ENCODE data around the gene RAMACL.

RAMACL gene

DNA sequence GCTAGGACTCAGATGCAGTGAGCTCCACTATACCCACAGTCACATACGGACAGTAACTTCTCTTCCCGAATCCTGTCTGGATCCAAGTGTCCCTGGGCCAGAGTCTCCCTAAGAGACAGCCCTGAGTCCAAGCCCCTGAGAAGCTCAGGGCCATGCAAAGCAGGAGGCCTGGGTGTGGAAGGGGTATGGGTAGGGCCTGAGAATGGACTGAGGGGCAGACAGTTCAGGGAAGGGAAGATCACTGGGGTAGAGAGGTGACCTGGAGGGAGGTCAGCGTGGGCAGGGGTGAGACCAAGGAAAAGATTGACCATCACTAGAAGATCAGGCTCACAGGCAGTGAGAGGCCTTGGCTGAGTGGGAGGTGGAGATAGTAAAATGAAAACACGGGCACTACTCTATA is 31.8 kb upstream of the RAMACL start:
- ATAC-seq: peak; percentile 34
- no peak for DNase-seq

DNA sequence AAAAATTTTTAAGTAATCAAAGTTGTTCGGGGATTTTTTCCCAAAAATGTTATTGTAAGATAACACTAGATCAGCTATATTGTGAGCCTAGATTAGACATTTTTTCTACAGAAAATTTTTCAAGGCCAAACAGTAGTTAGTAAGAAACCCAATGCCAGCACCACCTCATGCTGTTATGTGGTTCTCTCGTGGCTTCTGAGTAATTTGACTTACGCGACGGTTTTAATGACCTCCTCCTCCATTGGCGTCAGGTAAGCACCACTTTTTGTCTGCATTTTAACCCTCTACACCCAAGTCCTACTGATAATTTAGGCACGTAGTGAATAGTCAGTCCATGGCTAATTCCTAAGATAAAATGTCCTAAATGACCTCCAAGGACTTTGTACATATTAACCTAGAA is 30.9 kb upstream of the RAMACL start:
- ATAC-seq: no peak
- DNase-seq: no peak

GRCh38 chr6:166616261-166617238 is 30.1 kb upstream of the RAMACL start:
- DNase-seq (no peak), ATAC-seq (no peak)

GRCh38 chr6:166615059-166615770 is 28.7 kb upstream of the RAMACL start:
- no peak for ATAC-seq
- DNase-seq: no peak

GRCh38 chr6:166614589-166614988 is 28.1 kb upstream of the RAMACL start:
- ATAC-seq: no peak
- DNase-seq: no peak

DNA sequence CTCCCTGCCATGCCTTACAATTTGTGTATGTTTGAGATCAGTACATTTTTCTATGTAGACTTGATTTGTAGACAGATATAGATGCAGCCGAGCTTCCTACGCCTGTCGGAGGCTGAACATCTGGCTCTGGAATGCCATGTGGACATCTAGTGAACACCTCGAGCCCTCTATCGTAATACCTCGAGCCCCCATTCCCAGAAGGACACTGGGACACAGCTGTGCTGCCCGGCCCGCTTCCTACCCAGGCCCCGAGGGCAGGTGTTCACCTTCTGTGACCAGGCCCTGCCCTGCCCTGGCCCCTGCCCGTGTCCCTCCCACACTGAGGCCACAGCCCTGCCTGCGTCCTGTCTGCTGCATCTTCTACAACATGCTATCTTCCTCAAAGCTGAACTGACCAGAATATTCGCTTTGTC is 27.7 kb upstream of the RAMACL start:
- no peak for ATAC-seq
- DNase-seq: no peak

GRCh38 chr6:166613027-166613426 is 26.5 kb upstream of the RAMACL start:
- ATAC-seq: no peak
- no peak for DNase-seq

- no peak for ATAC-seq
These were observed 26.0 kb upstream of the RAMACL start for GRCh38 chr6:166612471-166612881.

DNA sequence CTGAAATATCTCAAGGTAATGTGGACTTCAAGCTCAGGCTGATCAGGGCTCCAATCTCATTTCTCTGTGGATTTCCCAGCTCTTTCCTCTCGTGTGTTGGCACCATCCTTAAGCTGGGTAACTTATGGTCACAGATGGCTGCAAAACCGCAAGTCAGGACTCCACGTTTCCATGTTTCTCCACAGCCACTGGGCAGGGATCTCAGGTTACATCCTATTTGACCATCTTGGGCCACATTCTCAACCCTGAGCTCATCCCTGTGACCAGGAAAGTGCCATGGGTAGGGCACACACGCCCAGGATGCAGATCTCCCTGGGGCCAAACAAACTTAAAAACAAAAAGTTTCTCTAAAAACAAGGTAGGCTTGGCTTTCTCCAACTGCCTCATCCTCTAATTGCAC is 25.2 kb upstream of the RAMACL start:
- DNase-seq: no peak
- ATAC-seq: no peak

More at GRCh38 chr6:166612471-166612881, 26.0 kb upstream of the RAMACL start:
- DNase-seq: no peak

DNA sequence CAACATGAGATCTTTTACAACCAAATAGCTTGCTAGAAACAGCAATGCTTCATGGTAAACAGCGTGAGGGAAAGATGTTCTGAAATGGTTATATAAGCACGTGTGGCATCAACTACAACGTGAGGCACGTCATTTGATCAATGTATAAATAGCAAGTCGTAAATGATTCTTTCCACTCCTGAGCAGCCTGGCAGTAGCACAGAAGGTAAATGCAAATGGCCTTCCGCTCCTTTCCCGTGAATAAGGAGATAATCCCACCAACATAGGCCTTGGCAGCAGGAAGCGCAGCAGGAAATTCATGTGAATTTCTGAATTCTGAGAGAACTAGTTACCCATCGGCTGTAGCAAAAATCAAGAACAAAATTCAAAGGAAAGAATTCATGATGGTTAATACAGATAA is 23.6 kb upstream of the RAMACL start:
- no peak for ATAC-seq
- DNase-seq: no peak

- DNase-seq (no peak), ATAC-seq (no peak)
These were observed 22.3 kb upstream of the RAMACL start for GRCh38 chr6:166608774-166609173.

DNA sequence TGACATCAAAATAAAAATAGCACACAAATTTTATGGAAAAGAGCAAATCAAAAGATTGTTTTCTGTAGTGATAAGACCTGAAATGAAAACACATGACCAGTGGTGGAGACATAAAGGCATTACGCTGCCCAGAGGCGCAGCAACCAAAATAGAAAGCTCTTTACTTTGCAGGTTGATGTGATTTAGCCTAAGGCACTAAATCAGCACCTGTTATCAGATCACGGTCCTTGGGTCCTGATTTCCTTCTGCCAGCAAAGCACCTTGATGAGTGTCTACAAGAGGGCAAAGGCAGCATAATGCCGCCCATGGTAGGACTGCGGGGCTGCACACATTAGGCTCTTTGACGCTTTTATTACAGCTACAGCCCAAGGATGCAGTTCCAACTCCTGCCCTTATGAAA is 19.3 kb upstream of the RAMACL start:
- ATAC-seq (no peak), DNase-seq (no peak)

DNA sequence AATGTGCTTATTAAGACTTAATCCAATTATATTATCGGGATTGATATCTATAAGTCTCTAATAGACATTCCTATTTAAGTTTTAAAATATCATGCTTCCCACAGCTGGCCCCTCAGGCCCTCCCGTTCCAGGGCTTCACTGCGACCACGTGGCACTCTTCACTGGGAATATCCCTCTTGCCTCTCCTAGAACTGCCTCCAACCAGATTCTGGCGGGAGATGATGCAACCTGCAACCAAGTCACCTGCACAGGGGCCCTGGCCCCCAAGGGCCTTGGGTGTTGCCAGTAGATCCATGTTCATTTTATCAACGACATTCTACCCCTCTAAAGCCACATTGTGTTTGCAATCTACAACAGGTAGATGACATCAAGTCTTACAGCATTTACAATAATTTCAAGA is 18.4 kb upstream of the RAMACL start:
- no peak for ATAC-seq
- no peak for DNase-seq

- DNase-seq (no peak), ATAC-seq (no peak)
These were observed 17.9 kb upstream of the RAMACL start for GRCh38 chr6:166604328-166604727.

GRCh38 chr6:166603043-166603690 is 16.7 kb upstream of the RAMACL start:
- ATAC-seq (no peak), DNase-seq (no peak)

GRCh38 chr6:166601956-166602355 is 15.5 kb upstream of the RAMACL start:
- no peak for DNase-seq
- ATAC-seq: no peak

DNA sequence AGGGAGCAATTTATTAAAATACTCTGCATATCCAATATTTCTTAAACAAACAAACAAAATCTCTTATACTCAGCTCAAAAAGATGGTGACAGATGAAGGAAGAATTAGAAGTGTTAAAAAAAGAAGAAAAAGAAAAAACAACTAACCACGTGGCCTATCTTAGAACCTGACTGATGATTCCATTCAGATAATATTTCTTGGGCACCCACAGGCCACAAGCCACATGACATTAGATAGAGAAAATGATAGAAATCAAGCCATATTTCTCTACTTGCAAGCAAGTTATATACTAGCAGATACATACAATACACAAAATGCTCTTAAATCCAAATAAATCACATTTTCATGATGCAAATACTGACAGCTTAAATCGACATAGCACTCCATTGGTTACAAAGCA is 14.5 kb upstream of the RAMACL start:
- no peak for ATAC-seq
- DNase-seq: no peak

DNA sequence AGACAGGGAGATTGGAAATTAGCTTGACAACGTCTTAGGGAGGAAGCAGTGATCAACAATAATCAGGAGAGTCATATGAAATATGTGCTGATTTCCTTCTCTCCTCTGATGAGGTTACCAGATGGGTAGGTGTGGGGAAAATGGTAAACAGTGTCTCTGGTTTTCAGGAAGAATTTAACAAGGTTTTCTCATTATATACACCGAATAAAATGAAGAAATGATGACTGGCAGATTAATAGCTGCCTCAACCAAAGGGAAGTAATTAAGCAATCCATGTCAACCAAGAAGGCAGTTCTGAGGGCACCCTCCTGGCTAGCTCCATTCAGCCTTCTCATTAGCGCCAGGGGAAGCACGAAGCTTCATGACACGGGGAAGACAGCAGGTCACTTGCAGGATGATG is 12.7 kb upstream of the RAMACL start:
- no peak for DNase-seq
- ATAC-seq: no peak

GRCh38 chr6:166598441-166599138 is 12.1 kb upstream of the RAMACL start:
- ATAC-seq (no peak), DNase-seq (no peak)

GRCh38 chr6:166597711-166598440 is 11.4 kb upstream of the RAMACL start:
- no peak for DNase-seq
- no peak for ATAC-seq

- DNase-seq (no peak), ATAC-seq (no peak)
These were observed 10.5 kb upstream of the RAMACL start for GRCh38 chr6:166596776-166597507.
